Adipocyte (in vitro differentiated cells): ENCODE data around the gene TBX5.
A peak's percentile ranks its signal among the peaks of the same experiment; 100 is the strongest.

Experiments
- DNase-seq: peaks from one replicate; pipeline ENCODE4 v3.0.0-alpha.2; 2015; ENCODE audit warnings: low read depth
- H3K27me3 ChIP-seq: replicated peaks from 2 replicates; pipeline ENCODE4 v1.7.0; 2013; ENCODE audit warnings: mild to moderate bottlenecking, low read length, moderate library complexity; ENCODE audit not compliant: control insufficient read depth, insufficient read depth
- H3K36me3 ChIP-seq: 2 replicates; pipeline ENCODE4 v1.7.0; 2013; ENCODE audit warnings: low read length, mild to moderate bottlenecking, moderate library complexity; ENCODE audit not compliant: control insufficient read depth, insufficient read depth, severe bottlenecking
- H3K4me1 ChIP-seq: 2 replicates; pipeline ENCODE4 v1.7.0; 2013; ENCODE audit warnings: mild to moderate bottlenecking, low read length, moderate library complexity; ENCODE audit not compliant: control insufficient read depth, insufficient read depth
- H3K4me3 ChIP-seq: 2 replicates; pipeline ENCODE4 v1.7.0; 2013; ENCODE audit warnings: mild to moderate bottlenecking, low read length, moderate library complexity
- H3K9ac ChIP-seq: 2 replicates; pipeline ENCODE4 v1.7.0; 2013; ENCODE audit warnings: mild to moderate bottlenecking, low read length, moderate library complexity
- H3K9me3 ChIP-seq: 2 replicates; pipeline ENCODE4 v1.7.0; 2013; ENCODE audit warnings: mild to moderate bottlenecking, low read length, moderate library complexity; ENCODE audit not compliant: control insufficient read depth

Gene TBX5

GRCh38 chr12:114403011-114403689 is 2.8 kb downstream of the TBX5 start:
- no peaks in the 10 kb centered on the region for H3K27me3 ChIP-seq
- H3K4me1 ChIP-seq = peaks cover 19% of the 10 kb centered on the region
- H3K4me3 ChIP-seq = peak overlapping the region; percentile 87
- no peaks in the 10 kb centered on the region for H3K9me3 ChIP-seq
- H3K9ac ChIP-seq = peak overlapping the region; percentile 89
- DNase-seq = no peak
- H3K36me3 ChIP-seq = no peaks in the 10 kb centered on the region

DNA sequence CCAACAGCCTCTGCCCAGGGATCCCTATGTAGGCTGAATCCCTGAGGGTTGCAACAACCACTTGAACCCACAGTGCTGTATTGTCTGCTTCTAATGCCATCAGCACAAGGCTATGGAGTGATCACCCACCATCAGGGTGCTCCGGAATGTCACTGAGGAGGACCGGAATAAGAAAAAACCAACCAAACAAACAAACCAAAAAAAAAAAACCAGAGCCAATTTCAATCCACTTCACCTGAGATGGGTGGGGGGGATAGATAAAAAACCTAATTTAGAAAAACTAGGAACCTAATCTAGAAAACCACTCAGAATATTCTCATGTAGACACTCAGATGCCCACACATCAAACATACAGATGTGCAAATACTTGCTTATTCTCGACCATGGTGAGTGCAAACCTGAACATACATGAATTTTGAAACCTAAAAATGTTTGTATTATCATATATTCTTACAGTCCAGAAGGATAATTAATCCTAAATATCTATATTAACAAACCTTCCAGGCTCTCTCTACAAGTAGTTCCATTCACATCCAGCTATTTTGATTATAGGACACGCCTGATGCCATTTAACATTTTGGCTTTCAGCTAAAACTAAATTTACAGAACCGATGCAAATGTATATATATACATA is 3.7 kb downstream of the TBX5 start:
- no peak for DNase-seq
- Histone ChIP-seq H3K4me3 (no peak overlapping the region), H3K4me1 (peaks cover 19% of the 10 kb centered on the region), H3K9me3 (no peaks in the 10 kb centered on the region), H3K36me3 (no peaks in the 10 kb centered on the region), H3K27me3 (no peaks in the 10 kb centered on the region), H3K9ac (peak overlapping the region; percentile 65)

DNA sequence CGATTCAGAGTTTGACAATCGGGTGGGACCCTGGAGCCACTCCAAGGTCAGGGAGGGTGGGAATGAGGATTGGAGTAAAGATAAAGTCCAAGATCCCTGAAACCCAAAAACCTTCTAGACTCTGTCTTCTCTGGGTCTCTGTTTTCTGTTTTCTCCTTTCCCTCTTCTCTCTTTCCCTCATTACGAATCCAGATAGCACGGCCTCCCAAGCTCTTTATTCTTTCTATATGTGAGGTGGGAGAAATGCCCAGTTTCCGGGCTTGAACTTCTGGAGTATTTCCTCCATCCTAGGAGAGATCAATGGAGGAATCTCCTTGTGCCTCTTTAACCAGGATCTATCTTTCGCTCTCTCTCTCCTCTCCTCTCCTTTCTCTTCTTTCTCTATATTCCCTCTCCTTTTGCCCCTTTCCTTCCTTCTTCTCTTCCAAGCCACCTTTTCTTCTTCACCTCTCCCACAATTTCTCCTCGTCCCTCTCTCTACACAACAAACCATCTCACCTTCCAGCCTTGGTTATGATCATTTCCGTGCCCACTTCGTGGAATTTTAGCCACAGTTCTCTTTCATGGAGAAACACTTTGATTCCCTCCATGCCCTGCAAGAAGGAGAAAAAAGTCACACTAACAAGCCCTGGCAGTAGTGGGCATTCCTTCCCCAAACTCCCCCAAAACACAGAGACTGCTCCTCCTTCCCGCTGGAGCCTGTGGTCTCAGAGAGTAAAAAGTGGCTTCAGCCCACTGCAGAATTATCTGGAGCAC is 4.4 kb downstream of the TBX5 start:
- Histone ChIP-seq H3K36me3 (no peaks in the 10 kb centered on the region), H3K4me3 (peak overlapping the region; percentile 67), H3K4me1 (peaks cover 17% of the 10 kb centered on the region), H3K9ac (peak overlapping the region; percentile 65), H3K9me3 (no peaks in the 10 kb centered on the region), H3K27me3 (no peaks in the 10 kb centered on the region)
- DNase-seq = no peak

DNA sequence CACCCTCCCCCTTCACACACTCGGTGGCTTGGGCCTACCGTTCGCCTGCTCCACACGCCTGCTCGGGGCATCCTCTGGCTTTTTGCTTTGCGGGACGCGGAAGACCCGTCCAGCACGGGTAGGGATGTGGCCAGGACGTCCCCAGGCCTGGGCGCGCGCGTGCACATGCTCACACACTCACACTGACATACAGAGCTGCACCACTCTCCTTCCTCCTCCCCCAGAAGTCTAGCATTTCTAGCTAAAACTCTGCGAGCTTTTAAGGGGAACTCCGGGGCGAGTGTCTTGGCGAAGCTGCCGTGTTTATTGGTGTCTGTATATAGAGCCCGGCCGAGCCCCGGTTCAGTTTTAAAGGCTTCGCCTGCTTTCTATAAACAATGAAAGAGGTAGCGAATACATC is 5.0 kb downstream of the TBX5 start:
- Histone ChIP-seq H3K9me3 (no peaks in the 10 kb centered on the region), H3K9ac (peak overlapping the region; percentile 65), H3K4me1 (peaks cover 13% of the 10 kb centered on the region), H3K36me3 (no peaks in the 10 kb centered on the region), H3K4me3 (peak overlapping the region; percentile 67), H3K27me3 (no peaks in the 10 kb centered on the region)
- DNase-seq = no peak

GRCh38 chr12:114400361-114400811 is 5.6 kb downstream of the TBX5 start:
- Histone ChIP-seq H3K27me3 (no peaks in the 10 kb centered on the region), H3K9ac (peak overlapping the region; percentile 65), H3K4me3 (peak overlapping the region; percentile 67), H3K9me3 (no peaks in the 10 kb centered on the region), H3K4me1 (peaks cover 11% of the 10 kb centered on the region), H3K36me3 (no peaks in the 10 kb centered on the region)
- no peak for DNase-seq

DNA sequence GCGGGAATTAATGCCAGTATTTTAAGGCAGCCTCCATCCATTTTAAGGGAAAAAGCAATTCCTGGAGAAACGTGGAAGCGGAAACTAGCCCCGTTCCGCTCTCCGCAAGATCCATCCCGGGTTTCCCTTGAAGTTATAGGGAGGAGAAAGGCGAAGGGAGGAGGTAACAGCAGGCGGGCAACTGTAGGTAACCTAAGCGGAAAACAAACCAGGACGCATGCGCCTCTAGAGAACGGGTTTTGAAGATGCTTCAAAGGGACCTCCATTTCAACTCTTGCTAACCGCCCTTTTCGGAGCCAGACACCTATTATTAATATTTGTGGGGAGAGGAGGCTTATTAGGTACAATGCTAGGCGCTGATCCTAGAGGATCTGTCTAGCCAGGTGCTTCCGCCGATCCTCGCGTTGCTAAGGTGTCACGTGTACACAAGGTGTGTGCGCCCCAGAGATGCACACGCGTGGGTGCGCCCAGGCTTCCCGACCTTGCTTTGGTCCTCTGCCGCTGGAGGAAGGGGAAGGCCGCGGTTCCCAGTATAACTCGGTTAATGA is 6.2 kb downstream of the TBX5 start:
- DNase-seq = no peak
- H3K36me3 ChIP-seq = no peaks in the 10 kb centered on the region
- H3K4me3 ChIP-seq = no peak overlapping the region
- H3K27me3 ChIP-seq = no peaks in the 10 kb centered on the region
- H3K9ac ChIP-seq = peak overlapping the region; percentile 65
- H3K9me3 ChIP-seq = no peaks in the 10 kb centered on the region
- H3K4me1 ChIP-seq = peaks cover 11% of the 10 kb centered on the region

- no peak overlapping the region for H3K4me3 ChIP-seq
- H3K9me3 ChIP-seq = no peaks in the 10 kb centered on the region
- DNase-seq = no peak
- H3K36me3 ChIP-seq = peaks cover 8% of the 10 kb centered on the region
- H3K9ac ChIP-seq = no peak overlapping the region
- no peaks in the 10 kb centered on the region for H3K27me3 ChIP-seq
- H3K4me1 ChIP-seq = peaks cover 11% of the 10 kb centered on the region
Observed at GRCh38 chr12:114397978-114398881, 7.7 kb downstream of the TBX5 start.

- peaks cover 8% of the 10 kb centered on the region for H3K36me3 ChIP-seq
- H3K9me3 ChIP-seq = no peaks in the 10 kb centered on the region
- H3K4me1 ChIP-seq = peaks cover 11% of the 10 kb centered on the region
- no peaks in the 10 kb centered on the region for H3K27me3 ChIP-seq
- H3K4me3 ChIP-seq = no peak overlapping the region
- DNase-seq = no peak
- H3K9ac ChIP-seq = no peak overlapping the region
Observed at GRCh38 chr12:114396869-114397719, 8.8 kb downstream of the TBX5 start.

DNA sequence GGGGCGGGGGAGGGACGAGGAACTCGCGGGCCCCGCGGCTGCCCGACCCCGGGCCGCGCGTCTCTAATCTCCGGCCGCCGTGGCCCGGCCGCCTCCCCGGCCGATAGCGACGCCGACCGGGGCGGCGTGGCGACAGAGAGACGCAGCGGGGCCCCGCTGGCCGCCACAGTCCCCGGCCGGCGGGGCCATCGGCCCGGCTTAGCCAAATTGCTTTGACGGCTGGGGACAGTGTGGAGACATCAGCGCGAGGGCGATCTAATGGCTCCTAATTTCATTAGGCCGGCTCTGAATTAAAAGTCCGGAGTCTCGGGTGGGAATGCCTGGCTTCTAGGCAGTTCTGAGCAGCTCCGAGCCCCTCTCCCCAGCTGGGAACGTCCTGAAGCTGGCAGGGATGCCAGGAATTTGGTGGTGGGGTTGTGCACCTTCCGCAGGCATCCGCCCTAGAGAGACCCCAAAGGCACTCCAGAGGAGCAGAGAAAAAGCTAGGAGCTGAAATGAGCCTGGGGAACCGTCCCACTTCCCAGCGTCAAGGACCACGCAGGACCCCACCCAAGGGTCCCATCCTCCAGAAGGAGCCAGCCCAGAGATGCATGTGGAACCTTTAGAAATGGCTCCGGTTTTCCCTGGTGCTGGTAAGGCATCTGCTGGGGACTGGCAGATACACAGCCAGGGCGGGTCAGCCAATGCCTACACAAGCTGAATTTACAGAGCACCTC is 9.6 kb downstream of the TBX5 start:
- peaks cover 8% of the 10 kb centered on the region for H3K36me3 ChIP-seq
- H3K4me3 ChIP-seq = no peak overlapping the region
- H3K9me3 ChIP-seq = no peaks in the 10 kb centered on the region
- peaks cover 9% of the 10 kb centered on the region for H3K4me1 ChIP-seq
- no peaks in the 10 kb centered on the region for H3K27me3 ChIP-seq
- H3K9ac ChIP-seq = no peak overlapping the region
- no peak for DNase-seq
